Choroid plexus epithelial cell (primary cell): ENCODE data around the gene MEIS2.
A peak's percentile ranks its signal among the peaks of the same experiment; 100 is the strongest.

Experiments used
- DNase-seq: peaks from one replicate; pipeline ENCODE4 v3.0.0-alpha.2; 2010; ENCODE audit warnings: low read depth
- H3K4me3 ChIP-seq: 2 replicates; pipeline ENCODE4 v1.5.1; 2011; ENCODE audit warnings: low read depth, mild to moderate bottlenecking, control low read depth, low read length, moderate library complexity
- TF ChIP-seq, protein P1 (sequence below): conservative IDR thresholded peaks from 2 replicates; pipeline ENCODE4 v1.5.1; 2011; ENCODE audit warnings: low read depth, mild to moderate bottlenecking, control low read depth, inconsistent platforms, low read length, moderate library complexity

MEIS2 gene

DNA sequence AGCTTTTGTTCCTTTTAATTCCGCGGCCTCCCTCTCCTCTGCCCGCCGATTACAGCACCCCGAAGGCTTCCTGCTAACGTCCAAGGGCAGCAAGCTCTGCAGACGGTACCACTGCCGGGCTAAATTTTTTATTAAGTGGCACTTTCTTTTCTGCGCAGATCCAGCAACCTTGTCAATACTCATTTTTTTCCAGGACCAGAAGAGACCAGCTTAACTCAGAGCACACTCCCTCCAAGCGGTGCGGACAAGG lies 542 bp upstream of the MEIS2 start:
- TF ChIP-seq, protein P1, sequence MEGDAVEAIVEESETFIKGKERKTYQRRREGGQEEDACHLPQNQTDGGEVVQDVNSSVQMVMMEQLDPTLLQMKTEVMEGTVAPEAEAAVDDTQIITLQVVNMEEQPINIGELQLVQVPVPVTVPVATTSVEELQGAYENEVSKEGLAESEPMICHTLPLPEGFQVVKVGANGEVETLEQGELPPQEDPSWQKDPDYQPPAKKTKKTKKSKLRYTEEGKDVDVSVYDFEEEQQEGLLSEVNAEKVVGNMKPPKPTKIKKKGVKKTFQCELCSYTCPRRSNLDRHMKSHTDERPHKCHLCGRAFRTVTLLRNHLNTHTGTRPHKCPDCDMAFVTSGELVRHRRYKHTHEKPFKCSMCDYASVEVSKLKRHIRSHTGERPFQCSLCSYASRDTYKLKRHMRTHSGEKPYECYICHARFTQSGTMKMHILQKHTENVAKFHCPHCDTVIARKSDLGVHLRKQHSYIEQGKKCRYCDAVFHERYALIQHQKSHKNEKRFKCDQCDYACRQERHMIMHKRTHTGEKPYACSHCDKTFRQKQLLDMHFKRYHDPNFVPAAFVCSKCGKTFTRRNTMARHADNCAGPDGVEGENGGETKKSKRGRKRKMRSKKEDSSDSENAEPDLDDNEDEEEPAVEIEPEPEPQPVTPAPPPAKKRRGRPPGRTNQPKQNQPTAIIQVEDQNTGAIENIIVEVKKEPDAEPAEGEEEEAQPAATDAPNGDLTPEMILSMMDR, result no peak
- H3K4me3 ChIP-seq, result peak overlapping the region; percentile 93
- peak; percentile 71 for DNase-seq

DNA sequence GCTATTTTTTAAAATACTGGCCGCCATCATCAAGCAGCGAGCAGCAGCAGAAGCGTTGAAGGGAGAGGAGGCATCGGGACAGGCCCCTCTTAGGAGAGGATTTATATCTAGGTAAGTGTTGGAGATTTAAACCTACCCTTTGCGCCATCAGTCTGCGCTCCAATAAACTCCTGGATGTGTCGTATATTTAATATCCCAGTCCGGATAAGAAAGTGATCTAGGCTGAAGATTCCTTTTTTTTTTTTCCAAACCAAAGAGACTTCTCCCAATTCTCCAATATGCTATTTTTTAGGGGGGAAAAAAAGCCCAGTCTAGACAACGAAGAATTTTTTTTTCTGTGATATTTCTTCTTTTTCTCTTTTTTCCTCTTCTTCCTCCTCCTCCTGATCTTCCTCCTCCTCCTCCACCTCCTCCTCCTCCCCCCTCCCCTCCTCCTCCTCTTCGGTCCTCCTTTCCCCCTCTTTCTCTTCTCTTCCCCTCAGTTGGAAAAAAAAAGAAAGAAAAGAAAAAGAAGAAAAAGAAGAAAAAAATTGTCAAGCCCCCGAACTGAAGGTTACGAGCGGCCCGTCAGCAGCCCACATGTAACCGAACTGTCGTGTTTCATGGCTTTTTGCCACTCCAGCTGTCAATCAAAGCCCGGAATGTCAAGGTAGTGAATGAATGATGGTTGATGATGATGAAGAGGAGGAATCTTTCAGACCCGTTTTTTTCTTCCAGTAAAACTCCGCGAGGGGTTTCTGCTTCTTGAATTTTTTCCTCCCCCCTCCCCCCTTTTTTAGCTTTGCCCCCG lies 835 bp downstream of the MEIS2 start:
- TF ChIP-seq, protein P1, result no peak
- peak; percentile 56 for DNase-seq
- H3K4me3 ChIP-seq, result peak overlapping the region; percentile 93

DNA sequence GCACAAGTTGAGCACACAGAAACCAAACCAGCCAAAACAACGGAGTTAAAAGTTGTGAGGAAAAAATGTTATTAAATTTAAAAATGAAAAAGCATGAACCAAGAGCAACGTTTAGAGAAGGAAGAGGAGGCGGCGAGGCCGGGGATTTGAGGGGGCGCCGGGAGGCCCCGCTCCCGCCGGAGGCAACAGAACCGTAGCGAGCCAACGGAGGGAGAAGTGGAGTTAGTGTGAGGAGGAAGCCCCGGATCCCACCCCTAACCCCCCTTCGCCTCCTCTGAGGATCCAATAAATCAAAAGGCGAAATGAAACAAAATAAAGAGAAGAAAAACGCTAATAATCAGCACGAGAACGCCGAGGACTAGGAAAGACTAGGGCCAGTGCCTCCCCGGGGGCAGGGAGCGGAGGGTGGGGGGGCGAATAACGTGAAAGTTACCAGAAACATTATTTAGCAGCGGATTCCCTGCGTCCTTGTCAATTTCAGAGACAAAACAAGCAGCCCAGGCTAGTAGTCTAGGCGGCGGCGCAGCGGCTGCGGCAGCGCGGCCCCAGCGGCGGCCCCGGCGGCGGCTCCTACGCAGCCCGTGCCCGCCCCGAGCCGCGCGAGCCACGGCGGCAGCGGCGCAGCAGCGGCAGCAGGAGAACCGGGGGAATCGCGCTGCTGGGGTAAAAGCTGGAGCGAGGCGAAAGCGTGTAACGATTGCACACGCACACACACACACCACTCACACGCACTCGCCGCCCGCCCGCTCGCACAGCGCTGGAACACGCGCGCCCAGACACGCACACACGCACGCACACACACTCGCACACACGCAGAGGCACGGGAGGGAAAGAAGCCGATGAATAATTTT lies 1.7 kb downstream of the MEIS2 start:
- DNase-seq, result peak; percentile 53
- H3K4me3 ChIP-seq, result peak overlapping the region; percentile 93
- TF ChIP-seq, protein P1, result no peak

DNA sequence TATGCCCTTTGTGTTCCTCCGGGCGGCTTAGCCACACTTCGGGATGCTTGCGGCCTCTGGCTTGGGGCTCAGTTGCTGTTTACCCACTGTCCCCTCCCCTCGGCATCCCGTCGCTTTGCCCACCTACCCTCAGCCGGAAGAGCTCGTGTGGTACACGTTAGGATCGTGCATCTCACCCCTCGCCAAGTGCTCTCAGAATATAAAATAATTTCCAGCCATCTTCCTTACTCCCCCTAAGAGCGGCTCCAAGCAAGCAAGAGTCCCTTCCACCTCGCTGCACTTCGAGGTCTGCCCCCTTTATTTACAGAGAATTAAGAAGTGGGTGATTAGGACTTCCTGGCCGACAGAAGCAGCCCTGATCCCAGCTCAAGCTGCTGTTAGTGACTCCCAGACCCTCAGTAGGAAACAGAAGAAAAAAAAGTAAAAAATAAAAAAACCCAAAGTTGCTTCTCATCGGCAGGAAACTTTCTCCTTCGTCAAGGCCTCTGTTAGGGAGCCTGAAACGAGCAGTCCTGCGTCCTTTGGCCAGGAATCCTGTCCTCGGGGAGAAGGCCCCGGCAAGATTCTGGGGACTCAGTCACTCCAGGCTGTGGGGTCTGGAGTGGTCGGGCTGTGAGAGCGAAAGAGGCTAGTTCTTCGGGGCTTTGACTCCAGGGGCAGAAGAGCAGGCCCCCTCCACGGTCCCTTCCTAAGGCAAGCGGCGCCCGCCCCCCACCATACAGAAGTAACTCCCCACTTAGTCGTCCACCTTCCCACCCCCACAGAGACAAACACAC lies 3.0 kb downstream of the MEIS2 start:
- peak; percentile 40 for DNase-seq
- TF ChIP-seq, protein P1, result no peak
- H3K4me3 ChIP-seq, result peak overlapping the region; percentile 93

DNA sequence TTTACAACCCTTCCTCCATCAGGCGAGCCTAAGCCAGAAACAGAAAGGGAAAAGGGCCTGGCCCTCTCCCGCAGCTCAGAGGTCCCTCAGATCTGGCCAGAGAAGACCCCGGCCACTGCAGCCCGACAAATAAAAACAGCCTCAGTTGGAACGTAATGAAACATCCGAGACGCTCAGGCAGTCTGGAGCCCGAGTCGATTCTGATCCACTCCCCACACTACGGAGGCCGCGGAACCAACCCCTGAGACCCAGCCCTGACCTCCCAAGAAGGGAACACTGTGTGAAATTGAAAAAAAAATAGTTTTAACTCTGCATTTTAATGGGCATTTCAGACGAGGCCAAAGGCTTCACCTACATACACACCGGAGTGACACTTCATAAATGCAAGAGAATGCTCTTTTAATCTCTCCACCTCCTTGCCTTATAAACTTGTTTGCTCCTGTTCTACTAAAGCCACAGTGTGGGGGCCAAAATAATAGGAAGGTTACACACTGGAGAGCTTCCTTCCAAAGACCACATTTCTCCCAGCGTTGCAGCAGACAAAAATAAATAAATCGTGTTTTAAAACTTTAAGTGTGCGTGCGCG lies 3.7 kb downstream of the MEIS2 start:
- H3K4me3 ChIP-seq, result peak overlapping the region; percentile 93
- TF ChIP-seq, protein P1, result no peak

DNA sequence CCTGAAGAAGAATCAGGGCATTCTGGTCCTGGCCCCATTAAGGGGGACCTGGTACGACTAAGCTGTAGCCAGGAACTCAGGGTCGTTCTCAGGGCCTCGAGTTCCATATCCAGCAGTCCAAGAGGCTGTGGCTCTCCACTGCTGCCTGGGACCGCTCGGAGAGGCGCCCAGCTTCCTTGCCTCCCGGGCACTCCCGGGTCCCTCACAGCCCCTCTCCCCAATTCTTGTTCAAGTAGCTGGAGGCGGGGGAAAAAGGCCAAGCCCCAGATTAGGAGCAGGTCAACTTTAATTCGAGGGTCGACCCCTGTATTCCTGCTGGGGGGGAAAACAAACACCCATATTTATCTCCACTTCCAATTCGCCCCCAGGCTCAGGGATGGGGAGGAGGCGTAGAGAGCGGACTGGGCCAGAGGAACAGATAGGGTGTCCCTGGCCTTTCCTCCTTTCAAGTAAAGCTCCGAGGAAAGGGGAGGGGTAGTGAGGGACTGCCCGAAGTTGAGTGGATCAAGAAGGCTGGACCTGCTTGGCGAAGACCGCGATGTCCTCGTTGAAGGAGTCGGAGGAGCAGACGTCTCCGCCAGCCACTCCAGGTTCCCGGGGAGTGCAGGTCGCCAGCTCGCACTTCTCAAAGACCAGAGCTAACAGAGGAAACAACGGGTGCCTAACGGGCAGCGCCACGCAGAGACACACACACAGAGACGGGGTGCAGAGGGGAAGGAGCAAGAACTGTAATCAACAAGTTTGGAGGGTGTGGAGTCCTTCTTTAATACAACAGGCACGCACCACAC lies 4.4 kb downstream of the MEIS2 start:
- H3K4me3 ChIP-seq, result peak overlapping the region; percentile 93
- no peak for DNase-seq
- TF ChIP-seq, protein P1, result no peak

More for the DNA sequence above, 3.7 kb downstream of the MEIS2 start:
- DNase-seq, result no peak
